Measurements from ENCODE around the gene MIR17HG.

DNA sequence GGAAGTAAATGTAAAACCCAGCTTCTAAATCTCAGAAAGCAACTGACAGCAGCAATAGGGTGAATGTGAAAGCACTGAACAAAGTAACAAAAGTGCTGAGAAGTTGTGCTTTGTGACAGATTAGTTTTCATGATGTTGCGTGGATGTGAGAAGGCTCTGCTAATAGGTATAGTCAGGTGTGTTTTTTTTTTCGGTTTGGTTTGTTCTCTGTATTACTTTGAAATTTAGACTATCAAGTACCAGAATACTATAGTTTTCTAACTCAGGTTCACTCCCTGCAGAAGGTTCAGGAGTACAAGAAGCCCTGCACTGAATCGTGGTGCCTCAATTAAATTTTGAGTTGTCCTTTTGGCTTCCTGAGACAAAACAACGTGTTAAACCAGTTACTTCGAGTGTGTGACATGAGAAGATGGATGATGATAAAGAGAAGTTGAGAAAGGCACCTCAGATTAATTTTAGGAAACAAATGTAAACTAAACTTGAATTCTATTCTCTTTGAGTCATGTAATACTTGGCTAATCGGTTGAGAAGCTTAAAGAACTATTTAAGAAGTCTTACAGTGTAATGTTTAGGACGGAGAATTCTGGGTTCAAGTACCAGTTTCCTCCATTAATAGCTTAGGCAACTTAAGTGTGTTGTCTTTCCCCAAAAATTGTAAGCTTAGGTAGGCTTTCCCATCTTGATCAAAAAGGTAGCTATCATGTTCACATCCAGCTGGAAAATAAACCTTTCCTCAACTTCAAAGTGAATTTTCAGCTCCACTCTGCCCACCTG, 10.3 kb downstream of the MIR17HG start:
- no peak for TF ChIP-seq YY1 (IDR thresholded peaks at IDR 0.05; ENCODE audit: insufficient read depth, insufficient read length)
- no peak for TF ChIP-seq SUZ12 (IDR thresholded peaks at IDR 0.05; ENCODE audit: extremely low read depth, insufficient read depth, insufficient read length)
